ENCODE results near the gene RFX5. TPM values are rescaled to one million over a fixed set of nuclear protein-coding genes. Genes with fewer than 3 reads are reported as not detected.
A peak's percentile ranks its signal among the peaks of the same experiment; 100 is the strongest.

Gene RFX5
- total and polyA plus RNA-seq, 2 of the 13 experiments (the other 11 are each of a cell fraction or from before 2014, with no cell fraction given), result 17.9 to 36.2 TPM

- TF ChIP-seq ARNTL (CRISPR knock-in tag; IDR thresholded peaks at IDR 0.05) (0 out of 2 replicates have a peak, but pooled peaks have one; percentile 16), NR2C2 (CRISPR knock-in tag; IDR thresholded peaks at IDR 0.05; ENCODE audit: borderline replicate concordance) (peak; percentile 20; the same call in 1 of the 2 replicates), ZNF563 (CRISPR knock-in tag; IDR thresholded peaks at IDR 0.05) (0 out of 2 replicates have a peak, but pooled peaks have one; percentile 38)
- TF ChIP-seq, protein P1, sequence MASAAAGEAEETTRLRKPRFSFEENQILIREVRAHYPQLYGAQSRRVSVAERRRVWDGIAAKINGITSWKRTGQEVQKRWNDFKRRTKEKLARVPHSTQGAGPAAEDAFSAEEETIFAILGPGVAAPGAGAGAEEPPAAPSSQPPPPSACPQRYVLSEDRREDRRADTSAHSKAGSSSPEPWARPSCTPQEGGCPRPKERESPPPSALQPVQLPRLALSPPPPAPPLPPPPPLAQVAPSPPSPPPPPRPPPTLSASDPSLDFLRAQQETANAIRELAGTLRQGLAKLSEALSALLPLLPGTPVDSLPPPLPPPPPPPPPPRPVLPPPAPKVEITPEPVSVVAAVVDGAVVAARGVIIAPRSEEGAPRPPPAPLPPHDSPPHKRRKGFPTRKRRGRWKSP (CRISPR knock-in tag; IDR thresholded peaks at IDR 0.05), result 0 out of 2 replicates have a peak, but pooled peaks have one; percentile 20
Measured at GRCh38 chr1:151327903-151328674, 19.0 kb downstream of the RFX5 start (continued).

DNA sequence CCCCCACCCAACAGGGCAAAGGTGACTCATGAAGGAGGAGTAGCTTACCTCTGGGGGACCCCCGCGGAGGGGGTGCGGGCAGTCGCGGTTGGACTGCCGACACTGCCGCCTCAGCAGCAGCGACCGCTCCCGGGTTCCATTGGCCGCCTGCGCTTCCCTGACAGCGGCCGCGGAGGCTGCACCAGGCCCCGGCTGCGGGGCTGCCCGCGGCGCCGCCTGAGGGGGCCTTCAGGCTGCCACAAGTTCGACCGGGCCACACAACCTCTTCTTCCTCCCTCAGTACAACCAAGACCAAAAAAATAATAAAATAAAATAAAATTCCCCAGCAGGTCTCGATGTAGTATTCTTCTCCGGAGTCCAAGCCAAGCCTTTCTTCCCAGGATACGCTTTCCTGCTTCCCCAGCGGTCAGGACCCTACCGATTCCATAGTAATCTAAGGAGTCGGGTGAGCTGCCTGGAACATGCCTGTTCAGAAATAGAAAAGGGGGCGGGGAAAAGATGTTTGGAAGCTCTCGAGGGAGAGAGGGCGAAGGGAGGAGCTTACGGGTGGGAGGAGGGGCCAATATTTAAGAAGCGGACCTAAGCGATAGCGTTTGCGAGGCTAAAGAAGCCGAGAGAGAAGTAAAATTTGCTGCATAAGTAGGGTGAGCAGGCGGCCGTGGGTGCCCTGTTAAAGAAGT, 19.7 kb downstream of the RFX5 start, which contains the start of gene PI4KB:
TSS of gene PI4KB (minus strand) at position 194 of the 680 bp plus-strand sequence. CDS start 10,935 bp downstream, outside the sequence.
- under 1% methylated on average over 25 of the region's 40 CpGs for WGBS (ENCODE audit: low lambda C conversion rate)
- Histone ChIP-seq H3K4me3 (replicated peaks in 1 of 3; ENCODE audit: insufficient read depth in 1 of 3, low read depth in 2 of 3, low read length in 3 of 3) (peak within 1 kb of the TSS; percentile 78 to 82 (median 79)), H3K79me2 (ENCODE audit: insufficient read depth, low read length) (peaks cover 18% of the 10 kb centered on the region), H3K9ac (ENCODE audit: insufficient read depth, low read depth, low read length) (peak within 1 kb of the TSS; percentile 87), H3K4me1 (ENCODE audit: insufficient read depth, low read length) (peaks cover 33% of the 10 kb centered on the region), H4K20me1 (ENCODE audit: insufficient read depth, low read length) (no peaks in the 10 kb centered on the region), H2AFZ (ENCODE audit: low read length) (peak within 1 kb of the TSS; percentile 82), H3K27ac (ENCODE audit: extremely low read length, insufficient read depth, low read length) (peak within 1 kb of the TSS; percentile 93), H3K4me2 (ENCODE audit: low read depth, low read length) (peak within 1 kb of the TSS; percentile 92), H3K9me3 (ENCODE audit: low read length) (no peaks in the 10 kb centered on the region), H3K27me3 (ENCODE audit: control insufficient read depth in 1 of 2, insufficient read depth in 2 of 2, low read length in 2 of 2) (no peaks in the 10 kb centered on the region; a peak in 1 of 5 replicates), H3K36me3 (replicated peaks in 1 of 2; ENCODE audit: control insufficient read depth in 1 of 2, insufficient read depth in 2 of 2, low read length in 2 of 2) (peaks cover 2 to 3% of the 10 kb centered on the region in 2 experiments; a peak in 2 of 5 replicates)
- in situ Hi-C loops (cut with HindIII; ENCODE audit: extremely low pct_ligation_motif_present, low pct_unique_long_range_greater_than_20kb), result no loop called here
- FAIRE-seq (peak; percentile 46), ATAC-seq (peak; percentile 92), DNase-seq (ENCODE audit: low spot score) (peak; percentile 97)
- CTCF ChIA-PET (ENCODE audit: low intra/inter-chr PET ratio, low total read pairs), result no interaction called here
- no TSS peak for BruUV-seq (replicated peaks)
- intact Hi-C loops (cut with micrococcal nuclease; ENCODE audit: unreplicated experiment), result loop anchor here (1.0 kb wide), 1 partner anchor 46 kb away; no protein-coding TSS in a partner anchor
- POLR2A ChIA-PET, result interaction anchor here (0.6 to 2.5 kb wide), 20 partner anchors 9 to 630 kb away, joined by 3 to 21 read pairs (median 5); partner anchors contain the start of genes GOLPH3L, POGZ, PSMB4 and RFX5
- TF ChIP-seq ASH2L (IDR thresholded peaks at IDR 0.05; ENCODE audit: insufficient read length, low read depth, low read length) (peak; percentile 61), SOX5 (CRISPR knock-in tag; IDR thresholded peaks at IDR 0.05; ENCODE audit: borderline replicate concordance) (peak; percentile 0; the same call in 1 of the 2 replicates), ZNF20 (CRISPR knock-in tag; IDR thresholded peaks at IDR 0.05) (no peak), DRAP1 (CRISPR knock-in tag; IDR thresholded peaks at IDR 0.05) (peak; percentile 80), SP5 (CRISPR knock-in tag; IDR thresholded peaks at IDR 0.05; ENCODE audit: borderline replicate concordance, low read depth) (peak; percentile 59; the same call in 1 of the 2 replicates), ZNF337 (CRISPR knock-in tag; IDR thresholded peaks at IDR 0.05; ENCODE audit: borderline replicate concordance, low read depth) (no peak), ZNF335 (CRISPR knock-in tag; IDR thresholded peaks at IDR 0.05) (peak; percentile 99), POLR2A (IDR thresholded peaks at IDR 0.05; ENCODE audit: insufficient read depth in 1 of 2, low read depth in 2 of 2, low read length in 2 of 2) (peak; percentile 58 to 69), DPF2 (CRISPR knock-in tag; IDR thresholded peaks at IDR 0.05; ENCODE audit: borderline replicate concordance, low read depth) (no peak), BHLHE40 (IDR thresholded peaks at IDR 0.05; ENCODE audit: low read length) (peak; percentile 3; the same call in 1 of the 2 replicates)
- TF ChIP-seq, protein P2, sequence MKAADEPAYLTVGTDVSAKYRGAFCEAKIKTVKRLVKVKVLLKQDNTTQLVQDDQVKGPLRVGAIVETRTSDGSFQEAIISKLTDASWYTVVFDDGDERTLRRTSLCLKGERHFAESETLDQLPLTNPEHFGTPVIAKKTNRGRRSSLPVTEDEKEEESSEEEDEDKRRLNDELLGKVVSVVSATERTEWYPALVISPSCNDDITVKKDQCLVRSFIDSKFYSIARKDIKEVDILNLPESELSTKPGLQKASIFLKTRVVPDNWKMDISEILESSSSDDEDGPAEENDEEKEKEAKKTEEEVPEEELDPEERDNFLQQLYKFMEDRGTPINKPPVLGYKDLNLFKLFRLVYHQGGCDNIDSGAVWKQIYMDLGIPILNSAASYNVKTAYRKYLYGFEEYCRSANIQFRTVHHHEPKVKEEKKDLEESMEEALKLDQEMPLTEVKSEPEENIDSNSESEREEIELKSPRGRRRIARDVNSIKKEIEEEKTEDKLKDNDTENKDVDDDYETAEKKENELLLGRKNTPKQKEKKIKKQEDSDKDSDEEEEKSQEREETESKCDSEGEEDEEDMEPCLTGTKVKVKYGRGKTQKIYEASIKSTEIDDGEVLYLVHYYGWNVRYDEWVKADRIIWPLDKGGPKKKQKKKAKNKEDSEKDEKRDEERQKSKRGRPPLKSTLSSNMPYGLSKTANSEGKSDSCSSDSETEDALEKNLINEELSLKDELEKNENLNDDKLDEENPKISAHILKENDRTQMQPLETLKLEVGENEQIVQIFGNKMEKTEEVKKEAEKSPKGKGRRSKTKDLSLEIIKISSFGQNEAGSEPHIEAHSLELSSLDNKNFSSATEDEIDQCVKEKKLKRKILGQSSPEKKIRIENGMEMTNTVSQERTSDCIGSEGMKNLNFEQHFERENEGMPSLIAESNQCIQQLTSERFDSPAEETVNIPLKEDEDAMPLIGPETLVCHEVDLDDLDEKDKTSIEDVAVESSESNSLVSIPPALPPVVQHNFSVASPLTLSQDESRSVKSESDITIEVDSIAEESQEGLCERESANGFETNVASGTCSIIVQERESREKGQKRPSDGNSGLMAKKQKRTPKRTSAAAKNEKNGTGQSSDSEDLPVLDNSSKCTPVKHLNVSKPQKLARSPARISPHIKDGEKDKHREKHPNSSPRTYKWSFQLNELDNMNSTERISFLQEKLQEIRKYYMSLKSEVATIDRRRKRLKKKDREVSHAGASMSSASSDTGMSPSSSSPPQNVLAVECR (CRISPR knock-in tag; IDR thresholded peaks at IDR 0.05; ENCODE audit: borderline replicate concordance), result peak; percentile 25; the same call in 1 of the 2 replicates

All from HepG2 (cell line).